SK-N-SH (cell line): Measurements from ENCODE around the gene FIGN. TPM values are rescaled to one million over a fixed set of nuclear protein-coding genes. Genes with fewer than 3 reads are reported as not detected.

Experiments
- CTCF ChIA-PET: fragments of 300-600, 350-600 bp; formaldehyde crosslinking; extraction: SDS; loops from one replicate; lab custom pipeline; 2021; lab: Yijun Ruan, JAX
- POLR2A ChIA-PET: fragments of 350-600 bp; sonication (Branson Sonifier 250); formaldehyde crosslinking; extraction: SDS; loops from one replicate; lab custom pipeline; 2020; ENCODE audit warnings: antibody characterized with exemption, inconsistent platforms; lab: Yijun Ruan, JAX
- DNase-seq: peaks from one replicate; pipeline ENCODE4 v3.0.0; 2012
- H2AFZ ChIP-seq: fragments of 200-600 bp; sonication (generic); 2 replicates; pipeline ENCODE4 v1.8.1; 2016; ENCODE audit warnings: antibody characterized with exemption, mild to moderate bottlenecking, low read depth
- H3F3A ChIP-seq: fragments of 200-600 bp; sonication (generic); replicated peaks from 2 replicates; pipeline ENCODE3; 2016; ENCODE audit warnings: antibody characterized with exemption, mild to moderate bottlenecking; ENCODE audit not compliant: insufficient read depth
- H3K27ac ChIP-seq, 2 experiments: fragments of 200-500 bp in 1 of 2; fragments of 200-600 bp in 1 of 2; sonication (Bioruptor generic) in 1 of 2; sonication (generic), shearing (Covaris generic) in 1 of 2; 2 replicates each; pipeline versions ENCODE4 v1.5.1 to v1.6.1; 2014 to 2016; ENCODE audit warnings: low read depth in 2 of 2, inconsistent platforms in 1 of 2, low read length in 1 of 2, mild to moderate bottlenecking in 1 of 2, mixed read lengths in 1 of 2
- H3K27me3 ChIP-seq: fragments of 200-600 bp; sonication (generic), shearing (Covaris generic); 2 replicates; pipeline ENCODE4 v1.6.1; 2016; ENCODE audit warnings: mixed run types; ENCODE audit not compliant: insufficient read depth
- H3K36me3 ChIP-seq, 2 experiments: fragments of 200-500 bp in 1 of 2; fragments of 200-600 bp in 1 of 2; sonication (Bioruptor generic) in 1 of 2; sonication (generic) in 1 of 2; replicated peaks in 1 of 2; 2 replicates each; pipeline versions ENCODE3 to v1.5.1; 2014 to 2016; ENCODE audit warnings: low read length in 1 of 2, mild to moderate bottlenecking in 1 of 2; ENCODE audit not compliant: insufficient read depth in 2 of 2, control insufficient read depth in 1 of 2
- H3K4me1 ChIP-seq, 2 experiments: fragments of 200-500 bp in 1 of 2; fragments of 200-600 bp in 1 of 2; sonication (Bioruptor generic) in 1 of 2; sonication (generic), shearing (Covaris generic) in 1 of 2; 2 replicates each; pipeline versions ENCODE4 v1.5.1 to v1.6.1; 2014 to 2016; ENCODE audit warnings: low read depth in 1 of 2, low read length in 1 of 2, mixed run types in 1 of 2; ENCODE audit not compliant: insufficient read depth in 2 of 2, control insufficient read depth in 1 of 2
- H3K4me2 ChIP-seq: fragments of 200-600 bp; sonication (generic), shearing (Covaris generic); 2 replicates; pipeline ENCODE4 v1.6.1; 2017; ENCODE audit warnings: mixed run types
- H3K4me3 ChIP-seq, 2 experiments: fragments of 200-500 bp in 1 of 2; fragments of 200-600 bp in 1 of 2; sonication (Bioruptor generic) in 1 of 2; sonication (generic), shearing (Covaris generic) in 1 of 2; 2 replicates each; pipeline versions ENCODE4 v1.5.1 to v1.8.1; 2014 to 2016; ENCODE audit warnings: low read depth in 2 of 2, inconsistent platforms in 1 of 2, low read length in 1 of 2, mild to moderate bottlenecking in 1 of 2, mixed read lengths in 1 of 2, moderate library complexity in 1 of 2
- H3K79me2 ChIP-seq: fragments of 200-600 bp; sonication (generic); 2 replicates; pipeline ENCODE4 v1.8.1; 2017; ENCODE audit warnings: mild to moderate bottlenecking; ENCODE audit not compliant: insufficient read depth
- H3K9ac ChIP-seq: fragments of 200-600 bp; sonication (generic); 2 replicates; pipeline ENCODE4 v1.6.1; 2017; ENCODE audit warnings: mixed run types
- H3K9me2 ChIP-seq: fragments of 200-600 bp; sonication (generic); 2 replicates; pipeline ENCODE4 v1.6.1; 2017; ENCODE audit warnings: mixed run types
- H3K9me3 ChIP-seq: fragments of 200-600 bp; sonication (generic); 2 replicates; pipeline ENCODE4 v1.6.1; 2017; ENCODE audit warnings: mixed run types, mild to moderate bottlenecking, moderate library complexity
- H4K20me1 ChIP-seq: fragments of 200-600 bp; sonication (generic); 2 replicates; pipeline ENCODE4 v1.6.1; 2017; ENCODE audit warnings: mild to moderate bottlenecking, mixed run types; ENCODE audit not compliant: insufficient read depth
- EP300 ChIP-seq, 2 experiments: IDR thresholded peaks; 2 replicates each; pipeline versions ENCODE4 v1.4.0 to v1.6.1; 2012; ENCODE audit warnings: borderline replicate concordance in 1 of 2, low read depth in 1 of 2, low read length in 1 of 2
- MXI1 ChIP-seq: IDR thresholded peaks from 2 replicates; pipeline ENCODE4 v1.6.1; 2012; ENCODE audit warnings: mild to moderate bottlenecking, low read depth, low read length, improper control_type of control experiment
- NFIC ChIP-seq: IDR thresholded peaks from 2 replicates; pipeline ENCODE4 v1.4.0; 2012; ENCODE audit warnings: borderline replicate concordance
- NRF1 ChIP-seq: IDR thresholded peaks from 2 replicates; pipeline ENCODE4 v1.6.1; 2012; ENCODE audit warnings: low read depth, mild to moderate bottlenecking, low read length
- RAD21 ChIP-seq: IDR thresholded peaks from 2 replicates; pipeline ENCODE4 v1.6.1; 2012; ENCODE audit warnings: mild to moderate bottlenecking, low read length
- RCOR1 ChIP-seq: fragments of 150-350 bp; IDR thresholded peaks from 2 replicates; pipeline ENCODE4 v1.6.1; 2017; ENCODE audit warnings: antibody characterized with exemption, low read length
- REST ChIP-seq: IDR thresholded peaks from 2 replicates; pipeline ENCODE4 v1.6.1; 2012; ENCODE audit warnings: mild to moderate bottlenecking, low read depth, low read length, moderate library complexity
- TCF12 ChIP-seq: IDR thresholded peaks from 2 replicates; pipeline ENCODE4 v1.4.0; 2012
- USF1 ChIP-seq: IDR thresholded peaks from 2 replicates; pipeline ENCODE4 v1.4.0; 2012; ENCODE audit warnings: low read depth, borderline replicate concordance
- YY1 ChIP-seq: IDR thresholded peaks from 2 replicates; pipeline ENCODE4 v1.4.0; 2012; ENCODE audit warnings: low read depth, mild to moderate bottlenecking
- WGBS: methylation state at CpG from one replicate; pipeline ENCODE4 v1.1.6; 2017; ENCODE audit warnings: low lambda C conversion rate; 5-methylcytosine and 5-hydroxymethylcytosine counted together
- polyA plus RNA-seq, 3 experiments: library from polyadenylated mRNA; depleted of rRNA; stranded (reverse); fragments of >200 nt; gene quantifications; 2 replicates each; pipeline ENCODE4 v1.2.3, GENCODE V29; 2012
- TF ChIP-seq, protein P1 (sequence below): fragments of 150-350 bp; IDR thresholded peaks from 2 replicates; pipeline ENCODE4 v1.6.1; 2017; ENCODE audit warnings: antibody characterized with exemption, low read length, low read depth, borderline replicate concordance

Gene FIGN
- polyA plus RNA-seq, 1 of the 3 experiments (the other 2 are of a cell fraction), result 0.74 TPM

DNA sequence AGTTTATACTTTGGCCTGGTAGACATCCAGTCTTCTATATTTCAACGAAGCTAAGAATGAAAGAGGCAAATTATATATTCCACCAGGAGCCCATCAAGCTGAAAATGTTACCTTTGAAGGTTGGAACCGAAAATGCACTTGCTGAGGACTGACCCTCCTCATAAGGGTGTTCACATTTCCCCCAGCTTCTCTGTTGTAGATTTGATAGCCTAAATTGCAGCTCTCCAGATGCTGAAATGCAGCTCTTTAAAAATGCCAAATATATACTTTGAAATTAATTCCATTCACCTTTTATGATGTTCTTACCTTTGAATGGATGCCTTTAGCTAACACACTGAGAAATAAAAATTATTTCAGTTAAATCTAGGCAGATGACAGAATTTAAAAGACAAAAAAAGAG lies 1.8 kb upstream of the FIGN start:
- Histone ChIP-seq H3K4me1 (peaks cover 0 to 6% of the 10 kb centered on the region in 2 experiments; a peak in 2 of 4 replicates), H3K4me3 (no peak overlapping the region), H3K9me3 (no peaks in the 10 kb centered on the region), H3K27me3 (no peaks in the 10 kb centered on the region), H3K4me2 (no peak overlapping the region), H3K9ac (no peak overlapping the region), H3K9me2 (no peaks in the 10 kb centered on the region), H3K79me2 (peaks cover 14% of the 10 kb centered on the region; the same call in 1 of the 2 replicates), H3K36me3 (no peaks in the 10 kb centered on the region), H3K27ac (no peak overlapping the region), H3F3A (peaks cover 5% of the 10 kb centered on the region), H2AFZ (no peak overlapping the region), H4K20me1 (no peaks in the 10 kb centered on the region)
- ChIA-PET CTCF (interaction anchor here (1.2 kb wide), 1 partner anchor 324 kb away, joined by 3 read pairs; no protein-coding TSS in a partner anchor), POLR2A (no interaction called here)
- WGBS, result 79% methylated on average over 2 of the region's 2 CpGs
- DNase-seq, result no peak
- TF ChIP-seq USF1 (no peak), REST (0 out of 2 replicates have a peak, but pooled peaks have one; percentile 32)

GRCh38 chr2:163737190-163737439 lies 1.3 kb upstream of the FIGN start:
- no peaks in the 10 kb centered on the region for H3K36me3 ChIP-seq
- peak overlapping the region; percentile 96 for H2AFZ ChIP-seq
- no peaks in the 10 kb centered on the region for H3K9me2 ChIP-seq
- TF ChIP-seq, protein P1, sequence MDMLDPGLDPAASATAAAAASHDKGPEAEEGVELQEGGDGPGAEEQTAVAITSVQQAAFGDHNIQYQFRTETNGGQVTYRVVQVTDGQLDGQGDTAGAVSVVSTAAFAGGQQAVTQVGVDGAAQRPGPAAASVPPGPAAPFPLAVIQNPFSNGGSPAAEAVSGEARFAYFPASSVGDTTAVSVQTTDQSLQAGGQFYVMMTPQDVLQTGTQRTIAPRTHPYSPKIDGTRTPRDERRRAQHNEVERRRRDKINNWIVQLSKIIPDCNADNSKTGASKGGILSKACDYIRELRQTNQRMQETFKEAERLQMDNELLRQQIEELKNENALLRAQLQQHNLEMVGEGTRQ, result no peak
- no peak for TF ChIP-seq NFIC
- no peak for TF ChIP-seq RAD21
- no peak for TF ChIP-seq EP300 (IDR thresholded peaks at IDR 0.05; ENCODE audit: borderline replicate concordance in 1 of 2, low read depth in 1 of 2, low read length in 1 of 2)
- no peak for TF ChIP-seq MXI1
- TF ChIP-seq TCF12, result no peak
- TF ChIP-seq NRF1, result no peak
- TF ChIP-seq REST, result no peak
- TF ChIP-seq YY1, result no peak
- no peak for TF ChIP-seq RCOR1
- POLR2A ChIA-PET, result no interaction called here
- H3K9me3 ChIP-seq, result no peaks in the 10 kb centered on the region
- H3K4me2 ChIP-seq, result peak overlapping the region; percentile 79
- no peak for DNase-seq
- H3K27ac ChIP-seq, result peak overlapping the region; percentile 80 to 89; a peak in 3 of 4 replicates
- H3K79me2 ChIP-seq, result peaks cover 15% of the 10 kb centered on the region; the same call in 1 of the 2 replicates
- H4K20me1 ChIP-seq, result no peaks in the 10 kb centered on the region
- peaks cover 5% of the 10 kb centered on the region for H3F3A ChIP-seq
- no peaks in the 10 kb centered on the region for H3K27me3 ChIP-seq
- peak overlapping the region; percentile 67 to 75 for H3K4me3 ChIP-seq
- H3K4me1 ChIP-seq, result peaks cover 0 to 6% of the 10 kb centered on the region in 2 experiments; a peak in 2 of 4 replicates
- CTCF ChIA-PET, result interaction anchor here (1.2 kb wide), 1 partner anchor 324 kb away, joined by 3 read pairs; no protein-coding TSS in a partner anchor
- peak overlapping the region; percentile 61; the same call in 1 of the 2 replicates for H3K9ac ChIP-seq
- 61% methylated on average over 5 of the region's 5 CpGs for WGBS
